Measurements from ENCODE around the gene TMEM30B. TPM values are rescaled to one million over a fixed set of nuclear protein-coding genes. Genes with fewer than 3 reads are reported as not detected.
A peak's percentile ranks its signal among the peaks of the same experiment; 100 is the strongest.
"Not testable (repeated sequence)": the region's sequence is repeated elsewhere in the genome, so short reads cannot be mapped to it uniquely, and the experiment has no call there.

Gene TMEM30B
- not detected in 2 replicates for total RNA-seq (2014; rRNA removed; shearing (Covaris generic))

DNA sequence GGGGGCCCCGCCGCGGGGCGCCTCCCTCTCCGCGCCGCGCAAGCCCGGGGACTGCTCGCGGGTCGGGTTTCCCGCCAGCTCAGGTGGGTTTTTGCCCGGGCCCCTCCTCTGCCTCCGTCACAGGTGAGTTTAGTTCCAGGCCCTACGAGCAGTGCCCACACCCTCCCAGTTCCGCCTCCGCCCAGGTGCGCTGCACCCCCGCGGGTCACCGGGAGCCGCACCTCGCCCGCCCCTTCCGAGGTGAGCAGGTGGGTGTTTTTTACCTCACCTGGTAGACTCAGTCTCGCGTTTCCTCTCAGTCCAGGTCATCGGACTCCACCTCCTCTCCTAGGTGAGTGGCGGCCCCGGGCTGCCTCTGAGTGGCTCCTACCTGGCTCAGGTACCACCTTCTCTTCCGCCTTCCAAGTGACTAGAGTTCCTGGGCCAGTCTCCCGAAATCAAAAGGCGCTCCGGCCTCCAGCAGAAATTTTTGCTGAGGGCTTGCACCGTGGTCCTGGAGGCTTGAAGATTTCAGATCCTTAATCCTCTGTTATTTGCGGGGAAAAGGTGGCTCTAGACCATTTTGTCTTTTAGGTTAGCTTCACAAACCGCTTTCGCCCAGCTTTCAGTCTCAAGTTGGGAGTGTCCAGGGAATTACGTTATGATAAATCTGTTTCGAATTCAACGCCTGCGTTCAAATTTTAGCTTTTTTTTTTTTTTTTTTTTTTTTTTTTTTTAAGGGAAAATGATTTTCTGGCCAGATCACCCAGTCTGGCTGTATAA is at the start of gene TMEM30B:
Gene TMEM30B (minus strand): TSS at position 153 of the 762 bp plus-strand sequence. CDS start 191 bp downstream, outside the sequence.
- DNase-seq (ENCODE audit: low read depth): no peak

GRCh38 chr14:61330511-61330910 is 49.4 kb upstream of the TMEM30B start:
- no peak for DNase-seq (ENCODE audit: low read depth)

- no peak for DNase-seq (ENCODE audit: low read depth)
These were observed 48.4 kb upstream of the TMEM30B start for GRCh38 chr14:61329478-61330051.

DNA sequence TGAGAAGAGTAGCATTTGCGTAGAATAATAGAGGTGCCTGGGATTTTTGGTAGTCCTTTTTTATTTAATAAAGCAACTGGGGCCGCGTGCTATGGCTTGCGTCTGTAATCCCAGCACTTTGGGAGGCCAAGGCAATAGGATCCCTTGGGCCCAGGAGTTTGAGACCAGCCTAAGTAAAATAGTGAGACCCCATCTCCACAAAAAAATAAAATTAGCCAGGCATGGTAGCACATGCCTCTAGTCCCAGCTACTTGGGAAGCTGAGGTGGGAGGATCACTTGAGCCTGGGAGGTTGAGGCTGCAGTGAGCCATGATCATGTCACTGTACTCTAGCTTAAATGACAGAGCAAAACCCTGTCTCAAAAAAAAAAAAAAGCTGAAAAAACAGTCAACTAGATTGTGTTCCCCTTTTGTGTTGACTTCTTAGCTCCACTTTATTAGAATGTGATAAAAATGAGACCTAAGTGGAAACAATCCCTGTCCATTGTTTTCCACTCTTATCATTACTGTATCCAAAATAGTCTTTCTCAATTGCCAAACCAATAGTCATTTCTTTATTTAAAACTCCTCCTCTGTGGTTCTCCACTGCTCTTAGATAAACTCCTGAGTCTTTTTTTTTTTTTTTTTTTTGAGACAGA is 47.6 kb upstream of the TMEM30B start:
- no peak for DNase-seq (ENCODE audit: low read depth)

DNA sequence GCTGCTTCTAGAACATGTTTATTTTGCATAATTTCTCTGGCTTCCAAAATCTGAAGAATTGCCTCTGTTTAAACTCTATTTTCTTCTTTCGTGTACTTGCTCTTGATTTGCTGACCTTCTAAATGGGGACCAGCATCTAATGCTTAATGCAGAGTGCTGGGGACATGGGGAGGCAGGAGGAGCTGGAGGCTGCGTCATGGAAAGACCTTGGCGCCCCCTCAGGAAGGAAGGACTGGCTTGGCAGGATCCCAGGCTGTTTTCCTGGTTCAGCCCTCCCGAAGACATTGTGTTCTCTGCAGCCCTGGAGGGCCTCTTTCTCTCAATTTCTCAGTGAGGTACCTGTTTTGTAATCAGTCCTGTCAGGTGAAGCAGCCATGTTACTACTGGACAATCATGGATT is 45.7 kb upstream of the TMEM30B start:
- no peak for DNase-seq (ENCODE audit: low read depth)

- DNase-seq (ENCODE audit: low read depth): no peak
These were observed 45.0 kb upstream of the TMEM30B start for GRCh38 chr14:61326146-61326545.

GRCh38 chr14:61325166-61325565 is 44.0 kb upstream of the TMEM30B start:
- no peak for DNase-seq (ENCODE audit: low read depth)

- DNase-seq (ENCODE audit: low read depth): no peak
These were observed 42.8 kb upstream of the TMEM30B start for GRCh38 chr14:61323970-61324369.

DNA sequence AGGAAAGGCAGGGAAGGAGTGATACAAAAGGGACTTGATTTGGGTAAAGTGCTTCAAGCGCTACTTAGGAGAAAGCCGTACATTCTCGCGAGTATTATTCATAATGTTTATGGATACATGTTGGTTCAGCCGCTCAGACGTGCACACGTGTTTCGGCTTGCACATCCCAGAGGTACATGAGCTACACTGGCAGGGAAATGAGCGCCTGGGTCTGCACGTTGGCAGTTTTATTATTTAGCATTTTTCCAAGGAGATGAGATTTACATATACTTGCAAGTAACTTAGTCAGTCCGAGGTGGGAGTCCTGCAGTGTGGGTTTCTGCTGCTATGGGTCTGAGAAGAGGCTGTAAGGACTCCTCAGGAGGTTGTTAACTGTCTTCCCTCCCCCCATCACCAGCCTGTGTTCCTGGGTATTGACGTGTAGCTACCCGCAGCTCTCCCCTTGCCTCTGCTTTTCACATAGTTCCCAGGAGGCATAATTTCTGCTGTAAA is 41.7 kb upstream of the TMEM30B start:
- no peak for DNase-seq (ENCODE audit: low read depth)

DNA sequence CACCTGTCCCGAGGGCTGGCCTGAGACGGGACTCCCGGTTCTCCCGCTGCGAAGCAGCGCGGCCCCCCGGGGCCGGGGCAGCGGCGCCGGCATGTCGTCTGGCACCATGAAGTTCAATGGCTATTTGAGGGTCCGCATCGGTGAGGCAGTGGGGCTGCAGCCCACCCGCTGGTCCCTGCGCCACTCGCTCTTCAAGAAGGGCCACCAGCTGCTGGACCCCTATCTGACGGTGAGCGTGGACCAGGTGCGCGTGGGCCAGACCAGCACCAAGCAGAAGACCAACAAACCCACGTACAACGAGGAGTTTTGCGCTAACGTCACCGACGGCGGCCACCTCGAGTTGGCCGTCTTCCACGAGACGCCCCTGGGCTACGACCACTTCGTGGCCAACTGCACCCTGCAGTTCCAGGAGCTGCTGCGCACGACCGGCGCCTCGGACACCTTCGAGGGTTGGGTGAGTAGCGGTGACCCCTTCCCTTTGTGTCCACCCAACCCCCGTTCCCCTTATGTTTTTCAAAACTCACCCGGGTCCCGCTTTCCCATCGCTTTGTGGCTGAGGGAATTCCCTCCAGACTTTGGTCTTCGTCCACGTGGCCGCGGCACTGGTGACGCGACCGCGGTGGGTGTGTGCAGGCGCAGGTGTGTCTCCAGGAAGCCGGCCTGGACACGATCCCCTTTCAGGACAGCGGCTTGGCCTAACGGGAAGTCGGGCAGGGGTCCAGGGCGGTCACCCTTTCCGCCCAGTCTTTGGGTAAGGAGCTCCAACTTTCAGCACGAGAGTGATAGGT is 41.1 kb upstream of the TMEM30B start:
- no peak for DNase-seq (ENCODE audit: low read depth)

- DNase-seq (ENCODE audit: low read depth): peak; percentile 2
These were observed 40.4 kb upstream of the TMEM30B start, which contains the start of gene PRKCH for GRCh38 chr14:61321385-61322010. TSS of gene PRKCH (plus strand) at chr14:61321579. CDS start at chr14:61322102, 523 bp downstream.

DNA sequence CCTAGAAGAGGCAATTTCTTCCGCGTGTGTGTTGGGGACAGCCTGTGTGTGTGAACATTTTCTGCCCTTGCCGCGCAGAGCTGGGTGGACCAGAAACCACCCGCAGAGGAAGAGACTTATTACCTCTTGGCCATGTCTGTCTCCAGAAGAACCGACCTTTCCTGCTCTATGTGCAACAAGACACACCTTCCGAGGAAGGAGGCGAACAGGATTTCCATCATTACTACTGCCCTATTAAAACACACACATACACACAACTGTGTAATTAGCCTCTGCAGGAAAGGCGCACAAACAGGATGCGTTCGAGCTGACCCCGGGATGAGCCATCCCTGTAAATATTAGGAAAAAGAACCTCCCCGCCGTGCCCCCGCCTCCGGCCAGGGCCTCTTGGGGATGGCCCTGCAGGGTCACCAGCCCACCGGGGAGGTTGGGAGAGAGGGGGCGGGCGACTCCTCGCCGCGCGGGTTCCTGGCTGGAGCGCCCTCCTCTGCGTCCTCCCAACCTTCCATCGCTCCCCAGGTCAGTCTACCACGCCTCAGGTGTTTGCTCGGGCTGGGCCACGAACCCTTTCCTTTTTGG is 39.8 kb upstream of the TMEM30B start:
- DNase-seq (ENCODE audit: low read depth): no peak

GRCh38 chr14:61320170-61320569 is 39.0 kb upstream of the TMEM30B start:
- DNase-seq (ENCODE audit: low read depth): not testable (repeated sequence)

GRCh38 chr14:61319706-61320105 is 38.6 kb upstream of the TMEM30B start:
- DNase-seq (ENCODE audit: low read depth): no peak

GRCh38 chr14:61319086-61319485 is 37.9 kb upstream of the TMEM30B start:
- DNase-seq (ENCODE audit: low read depth): no peak

DNA sequence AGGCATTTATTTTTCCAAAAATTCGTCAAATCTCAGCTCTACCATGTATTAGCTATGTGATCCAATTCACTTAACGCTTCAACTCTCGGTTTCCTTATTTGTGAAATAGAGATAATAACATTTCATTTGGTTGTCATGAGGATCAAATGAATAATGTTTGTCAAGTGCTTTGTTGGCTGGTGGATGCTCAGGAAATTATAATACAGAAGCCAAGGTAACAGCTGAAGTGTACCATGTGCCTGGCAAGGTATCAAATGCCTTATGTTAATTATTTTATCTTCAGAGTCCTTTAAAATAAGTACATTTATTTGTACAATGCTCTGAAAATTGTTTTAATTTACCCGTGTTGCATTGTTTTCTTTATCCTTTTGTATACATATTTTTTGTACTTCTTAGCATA is 34.2 kb upstream of the TMEM30B start:
- DNase-seq (ENCODE audit: low read depth): no peak

DNA sequence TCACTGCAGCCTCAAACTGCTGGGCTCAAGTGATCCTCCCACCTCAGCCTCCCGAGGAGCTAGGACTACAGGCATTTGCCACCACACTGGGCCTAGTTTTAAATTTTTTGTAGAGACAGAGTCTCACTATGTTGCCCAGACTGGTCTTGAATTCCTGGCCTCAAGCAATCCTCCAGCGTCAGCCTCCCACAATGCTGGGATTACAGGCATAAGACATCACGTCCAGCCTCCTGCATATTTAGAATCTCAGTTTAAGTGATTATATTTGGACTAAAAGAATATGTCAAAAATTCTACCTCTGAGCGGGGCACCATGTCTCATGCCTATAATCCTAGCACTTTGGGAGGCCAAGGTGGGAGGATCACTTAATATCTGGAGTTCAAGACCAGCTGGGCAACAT is 27.6 kb upstream of the TMEM30B start:
- DNase-seq (ENCODE audit: low read depth): not testable (repeated sequence)

GRCh38 chr14:61308198-61308597 is 27.1 kb upstream of the TMEM30B start:
- DNase-seq (ENCODE audit: low read depth): no peak

DNA sequence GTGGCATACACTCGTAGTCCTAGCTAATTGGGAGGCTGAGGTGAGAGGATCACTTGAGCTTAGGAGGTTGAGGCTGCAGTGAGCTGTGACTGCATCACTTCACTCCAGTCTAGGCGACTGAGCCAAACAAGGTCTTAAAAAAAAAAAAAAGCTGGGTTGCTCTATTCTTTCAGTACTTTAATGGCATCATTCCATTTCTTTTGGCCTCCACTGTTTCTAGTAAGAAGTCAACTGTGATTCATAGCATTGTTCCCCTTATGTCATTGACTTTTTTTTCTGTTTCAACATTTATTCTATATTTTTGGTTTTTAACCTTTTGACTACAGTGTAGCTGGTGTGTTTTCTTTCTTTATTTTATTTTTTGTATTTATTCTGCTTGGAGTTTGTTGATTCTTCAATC is 23.6 kb upstream of the TMEM30B start:
- no peak for DNase-seq (ENCODE audit: low read depth)

- DNase-seq (ENCODE audit: low read depth): no peak
These were observed 19.6 kb upstream of the TMEM30B start for GRCh38 chr14:61300754-61301153.

DNA sequence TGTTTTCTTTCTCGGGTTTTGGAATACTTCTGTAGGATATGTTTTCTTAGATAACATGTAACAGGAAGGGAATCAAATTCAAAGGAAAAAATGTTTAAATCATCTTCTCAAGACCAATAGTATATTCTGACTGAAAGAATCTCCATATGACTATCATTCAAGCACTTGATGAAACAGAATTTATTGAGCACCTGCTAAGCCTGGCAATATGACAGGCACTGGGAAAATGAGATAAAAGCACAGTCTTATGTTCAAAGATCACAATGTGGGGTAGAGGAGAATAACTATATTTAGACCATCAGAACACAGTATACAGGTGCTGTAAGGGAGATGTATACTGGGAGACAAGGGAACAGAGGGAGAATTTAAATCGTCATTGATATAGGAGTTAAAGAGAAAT is 19.1 kb upstream of the TMEM30B start:
- DNase-seq (ENCODE audit: low read depth): no peak
